CD1c-positive myeloid dendritic cell (primary cell): ENCODE data around the gene PDCL2.
"Not testable (repeated sequence)": the region's sequence is repeated elsewhere in the genome, so short reads cannot be mapped to it uniquely, and the experiment has no call there.

Source experiments
- DNase-seq: peaks from one replicate; pipeline ENCODE4 v3.0.0-alpha.2; 2016; ENCODE audit errors: extremely low spot score

PDCL2 gene

GRCh38 chr4:55588160-55588559 lies 3.9 kb downstream of the PDCL2 start:
- no peak for DNase-seq

GRCh38 chr4:55582773-55583172 lies 9.3 kb downstream of the PDCL2 start:
- not testable (repeated sequence) for DNase-seq

- DNase-seq, result no peak
Measured at GRCh38 chr4:55578341-55579010, 13.6 kb downstream of the PDCL2 start.

GRCh38 chr4:55575513-55575912 lies 16.5 kb downstream of the PDCL2 start:
- DNase-seq, result no peak

GRCh38 chr4:55574252-55574651 lies 17.8 kb downstream of the PDCL2 start:
- DNase-seq, result no peak

DNA sequence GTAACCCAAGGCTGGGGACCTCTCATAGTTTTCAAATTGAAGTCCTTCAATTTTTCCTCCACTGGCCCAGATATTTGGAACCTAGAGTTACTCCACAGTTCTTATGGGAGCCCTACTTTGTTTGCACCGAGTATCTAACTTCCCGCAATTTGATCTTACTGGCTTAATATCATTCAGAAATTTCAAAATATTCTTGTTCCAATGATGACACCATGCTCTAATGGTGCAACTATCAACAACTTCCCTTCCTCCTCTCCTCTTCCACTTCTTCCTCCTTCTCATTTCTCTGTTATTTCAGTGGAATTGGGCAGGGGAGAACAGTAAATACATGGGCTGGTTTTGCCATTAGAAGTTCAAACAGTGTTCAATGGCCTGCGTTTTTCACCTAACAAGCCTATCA lies 20.2 kb downstream of the PDCL2 start:
- no peak for DNase-seq

- no peak for DNase-seq
Measured at GRCh38 chr4:55568905-55569504, 23.0 kb downstream of the PDCL2 start.

- peak; percentile 80 for DNase-seq
Measured at GRCh38 chr4:55561889-55562288, 30.2 kb downstream of the PDCL2 start.

DNA sequence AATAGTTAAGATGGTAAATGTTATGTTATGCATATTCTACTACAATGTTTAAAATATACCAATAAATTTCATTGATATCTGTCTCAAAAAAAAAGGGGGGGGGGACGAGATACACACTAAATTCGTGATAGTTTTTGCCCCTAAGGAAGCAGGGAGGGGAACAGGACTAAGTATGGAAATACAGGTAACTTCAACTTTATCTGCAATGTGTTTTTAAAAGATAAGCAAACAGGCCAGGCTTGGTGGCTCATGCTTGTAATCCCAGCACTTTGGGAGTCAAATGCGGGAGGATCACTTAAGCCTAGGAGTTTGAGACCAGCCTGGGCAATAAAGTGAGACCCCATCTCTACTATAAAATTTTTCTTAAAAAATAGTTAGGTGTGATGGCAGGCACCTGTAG lies 31.9 kb downstream of the PDCL2 start:
- DNase-seq, result no peak

GRCh38 chr4:55554453-55555030 lies 37.5 kb downstream of the PDCL2 start:
- peak; percentile 24 for DNase-seq

DNA sequence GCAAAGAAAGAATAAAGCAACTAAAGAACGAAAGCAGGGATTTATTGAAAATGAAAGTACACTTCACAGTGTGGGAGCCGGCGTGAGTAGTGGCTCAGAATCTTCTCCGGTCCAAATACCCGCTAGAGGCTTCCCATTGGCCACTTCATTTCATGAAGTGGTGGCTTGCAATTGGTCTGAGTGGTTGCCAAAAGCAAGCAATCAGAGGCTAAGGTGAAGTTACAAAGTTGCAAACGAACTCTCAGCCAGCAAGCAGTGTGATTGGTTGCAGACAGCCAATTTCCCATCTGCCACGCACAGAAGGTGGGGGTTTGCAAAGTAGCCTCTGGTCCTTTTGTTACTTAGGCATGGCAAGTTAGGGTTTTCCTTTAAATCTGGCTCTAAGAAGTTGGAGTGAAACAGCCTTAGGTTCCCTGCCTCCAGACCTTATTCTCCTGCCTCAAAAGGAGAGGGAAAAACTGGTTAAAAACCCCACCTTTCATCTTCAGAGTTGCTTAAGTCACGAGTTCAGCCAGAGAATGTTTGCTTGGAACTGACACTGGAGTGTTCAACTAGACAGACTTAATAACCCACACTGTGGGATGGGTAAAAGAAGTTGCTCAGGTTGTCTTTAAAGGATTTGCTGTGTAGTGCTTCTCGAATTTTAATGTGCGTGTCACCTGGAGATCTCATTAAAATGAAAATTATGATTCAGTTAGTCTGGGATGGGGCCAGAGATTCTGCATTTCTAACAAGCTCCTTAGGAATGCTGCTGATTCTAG lies 38.4 kb downstream of the PDCL2 start:
- DNase-seq, result no peak

DNA sequence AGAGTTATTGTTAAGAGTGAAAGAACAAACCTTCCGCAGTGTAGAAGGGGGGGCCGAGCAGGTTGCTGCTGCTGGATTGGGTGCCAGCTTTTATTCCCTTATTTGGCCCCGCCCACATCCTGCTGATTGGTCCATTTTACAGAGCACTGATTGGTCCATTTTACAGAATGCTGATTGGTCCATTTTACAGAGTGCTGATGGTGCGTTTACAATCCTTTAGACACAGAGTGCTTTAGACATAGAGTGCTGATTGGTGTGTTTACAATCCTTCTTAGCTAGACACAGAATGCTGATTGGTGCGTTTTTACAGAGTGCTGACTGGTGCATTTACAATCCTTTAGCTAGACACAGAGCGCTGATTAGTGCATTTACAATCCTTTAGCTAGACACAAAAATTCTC lies 40.1 kb downstream of the PDCL2 start:
- not testable (repeated sequence) for DNase-seq

GRCh38 chr4:55549888-55550287 lies 42.2 kb downstream of the PDCL2 start:
- no peak for DNase-seq

- no peak for DNase-seq
Measured at GRCh38 chr4:55547918-55548317, 44.1 kb downstream of the PDCL2 start.

- DNase-seq, result no peak
Measured at GRCh38 chr4:55547466-55547770, 44.6 kb downstream of the PDCL2 start.

DNA sequence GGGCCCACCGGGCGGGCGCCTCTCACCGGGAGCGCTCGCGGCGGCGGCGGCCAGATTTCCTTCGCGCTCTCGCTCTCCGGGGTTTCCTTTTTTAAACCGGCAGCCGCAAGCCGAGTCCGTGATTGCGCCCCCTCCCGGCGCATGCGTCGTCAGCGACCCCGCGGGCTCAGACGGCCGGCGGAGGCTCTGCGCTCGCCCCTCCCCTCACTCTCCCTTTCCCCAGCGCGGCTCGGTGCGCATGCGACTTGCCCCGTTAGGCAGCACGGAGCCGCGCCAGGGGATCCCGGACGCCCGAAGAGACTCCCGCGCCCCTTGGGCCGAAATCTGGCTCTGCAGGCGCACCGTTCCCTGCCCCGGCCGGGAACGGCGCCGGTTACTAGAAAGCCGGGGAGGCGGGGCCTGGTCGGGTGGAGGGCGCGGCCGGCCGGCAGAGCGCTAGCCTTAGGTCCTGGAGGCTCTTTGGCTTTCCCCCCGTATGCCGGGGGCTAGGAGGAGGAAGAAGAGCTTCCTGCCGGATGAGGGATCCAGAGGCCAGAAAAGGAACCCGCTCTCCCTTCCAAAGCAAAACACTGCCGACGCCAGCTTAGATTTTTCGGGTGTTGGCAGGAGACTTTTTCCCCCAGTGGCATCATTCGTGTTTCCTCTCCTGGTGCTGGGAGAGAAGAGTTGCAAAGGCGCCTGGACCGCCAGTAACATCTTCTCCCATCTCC lies 45.1 kb downstream of the PDCL2 start, which contains the start of gene CLOCK:
CLOCK (minus strand) TSS at position 154 of the 710 bp plus-strand sequence. CDS start 64,124 bp downstream, outside the sequence.
- peak; percentile 91 for DNase-seq

DNA sequence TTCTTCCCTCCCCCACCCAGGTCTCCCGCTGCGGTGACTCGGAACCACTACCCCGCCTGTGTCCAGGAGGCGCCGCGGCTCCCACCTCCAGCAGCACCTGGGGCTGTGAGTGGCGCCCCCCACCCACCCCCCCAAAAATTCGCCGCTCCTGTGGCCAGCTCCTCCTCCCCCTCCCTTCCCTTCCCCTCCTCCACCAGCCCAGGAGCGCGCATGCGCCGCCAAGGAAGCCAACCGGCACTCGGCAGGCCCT lies 45.6 kb downstream of the PDCL2 start:
- DNase-seq, result no peak

GRCh38 chr4:55545641-55546505 lies 46.2 kb downstream of the PDCL2 start:
- peak; percentile 84 for DNase-seq

DNA sequence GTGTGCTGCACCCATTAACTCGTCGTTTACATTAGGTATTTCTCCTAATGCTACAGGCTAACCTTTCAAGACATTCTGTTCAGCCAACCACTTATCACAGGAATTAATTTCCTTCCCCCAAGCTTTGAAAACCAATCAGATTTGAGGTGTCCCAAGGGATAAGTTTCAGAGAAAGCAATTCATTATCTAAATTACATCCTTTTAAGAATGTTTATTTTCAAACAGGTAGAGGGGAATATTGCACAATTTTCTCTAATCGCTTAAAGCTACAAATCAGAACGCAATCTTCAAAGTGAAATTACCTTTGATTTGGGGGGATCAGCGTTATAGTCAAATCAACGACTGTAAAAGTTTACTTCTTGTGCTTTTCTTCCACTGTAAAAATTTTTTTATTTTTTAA lies 46.9 kb downstream of the PDCL2 start:
- DNase-seq, result peak; percentile 9

GRCh38 chr4:55543858-55544257 lies 48.2 kb downstream of the PDCL2 start:
- no peak for DNase-seq

- no peak for DNase-seq
Measured at GRCh38 chr4:55540271-55540670, 51.8 kb downstream of the PDCL2 start.
